HG02981 (cell line): ENCODE results near the gene UBE2Q2.

Experiments used
- ATAC-seq: cut with Tn5 transposase; IDR thresholded peaks from one replicate; pipeline ENCODE4 v1.9.1; 2021; ENCODE audit warnings: mild to moderate bottlenecking, moderate library complexity; ENCODE audit not compliant: unreplicated experiment

The UBE2Q2 gene

DNA sequence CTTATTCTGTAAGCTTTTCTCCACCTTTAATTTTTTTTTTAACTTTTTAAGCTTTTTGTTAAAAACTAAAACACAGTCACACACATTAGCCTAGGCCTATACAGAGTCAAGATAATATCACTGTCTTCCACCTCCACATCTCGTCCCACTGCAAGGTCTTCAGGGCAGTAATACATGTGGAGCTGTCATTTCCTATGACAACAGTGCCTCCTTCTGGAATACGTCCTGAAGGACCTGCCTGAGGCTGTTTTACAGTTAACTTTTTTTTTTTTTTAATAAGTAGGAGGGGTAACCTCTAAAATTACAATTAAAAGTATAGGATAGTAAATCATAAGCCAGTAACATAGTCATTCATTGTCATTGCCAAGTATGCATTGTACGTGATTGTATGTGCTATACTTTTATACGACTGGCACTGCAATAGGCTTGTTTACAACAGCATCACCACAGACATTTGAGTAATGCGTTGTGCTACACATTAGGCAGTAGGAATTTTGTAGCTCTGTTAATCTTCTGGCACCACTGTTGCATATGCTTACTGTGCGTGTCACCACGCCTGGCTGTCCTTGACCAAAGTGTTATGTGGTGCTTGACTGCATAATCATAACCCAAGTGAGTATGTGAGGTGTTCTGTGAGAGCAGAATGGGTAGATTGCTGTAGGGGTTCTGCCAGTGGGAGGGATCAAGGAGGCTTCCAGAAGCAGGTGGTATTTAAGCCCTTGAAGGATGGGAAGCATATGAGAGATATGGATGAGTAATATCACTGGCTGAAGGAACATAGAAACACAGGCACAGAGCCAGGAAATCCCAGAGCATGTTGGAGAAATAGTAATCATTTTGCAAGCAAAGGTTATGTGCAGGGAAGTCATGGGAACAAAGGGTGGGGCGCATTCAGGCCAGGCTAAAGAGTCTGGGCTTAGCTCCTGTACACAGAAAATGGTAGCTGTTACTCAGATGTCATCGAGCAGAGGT, 78.8 kb downstream of the UBE2Q2 start:
- ATAC-seq, result no peak

DNA sequence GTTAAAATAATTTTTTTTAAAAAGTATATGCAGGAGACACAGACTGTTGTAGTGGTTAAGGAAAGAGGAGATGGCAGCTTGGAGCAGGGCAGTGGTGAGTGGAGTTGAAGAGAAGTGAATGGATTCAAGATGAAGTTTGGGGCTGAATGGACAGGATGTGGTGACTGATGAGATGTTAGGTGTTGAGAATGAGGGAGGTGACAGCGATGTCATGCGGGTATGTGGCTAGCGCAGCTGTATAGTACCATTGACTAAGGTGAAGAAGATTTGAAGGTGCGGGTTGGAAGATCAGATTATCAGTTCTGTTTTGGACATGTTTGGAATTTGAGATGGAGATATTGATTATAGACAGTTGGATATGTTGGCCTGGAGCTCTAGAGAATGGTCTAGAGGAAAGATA, 80.5 kb downstream of the UBE2Q2 start:
- no peak for ATAC-seq

DNA sequence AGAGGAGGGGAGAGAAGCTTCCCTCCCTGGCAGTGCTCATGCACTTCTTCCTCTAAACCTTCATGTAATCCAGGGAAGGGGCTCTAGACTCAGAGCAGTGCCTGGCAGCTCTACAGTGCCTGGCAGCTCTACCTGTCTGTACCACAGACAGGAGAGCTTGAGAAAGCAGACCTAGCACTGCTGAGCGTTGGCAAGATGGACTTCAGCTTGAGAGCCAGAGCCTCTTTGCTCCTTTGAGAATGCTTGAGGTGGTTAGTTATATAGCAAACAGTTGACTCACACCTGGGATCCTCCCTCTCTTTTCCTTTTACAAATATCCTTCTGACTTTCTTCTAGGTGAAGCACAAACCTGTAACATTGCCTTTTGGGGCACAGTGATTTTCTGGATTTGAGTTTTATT, 81.3 kb downstream of the UBE2Q2 start:
- ATAC-seq, result no peak

DNA sequence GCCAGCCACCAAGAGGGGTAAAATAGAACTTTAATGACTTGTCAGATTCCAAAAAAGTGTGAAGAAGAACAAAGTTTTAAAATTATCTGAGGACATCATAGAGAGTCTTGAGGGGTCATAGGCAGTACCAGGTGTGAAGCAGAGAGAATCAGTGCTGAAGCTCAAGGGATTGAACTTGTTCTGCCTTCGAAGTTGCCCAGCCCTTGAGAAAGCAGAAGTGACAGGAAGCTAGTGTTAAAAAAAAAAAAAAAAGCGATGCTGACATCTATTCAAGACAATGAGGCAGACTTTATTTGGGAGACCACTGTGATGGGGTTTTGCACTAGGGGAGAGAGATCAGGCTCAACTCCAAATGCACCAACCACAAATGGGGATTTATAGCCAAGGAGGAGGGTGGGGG, 82.2 kb downstream of the UBE2Q2 start:
- no peak for ATAC-seq

DNA sequence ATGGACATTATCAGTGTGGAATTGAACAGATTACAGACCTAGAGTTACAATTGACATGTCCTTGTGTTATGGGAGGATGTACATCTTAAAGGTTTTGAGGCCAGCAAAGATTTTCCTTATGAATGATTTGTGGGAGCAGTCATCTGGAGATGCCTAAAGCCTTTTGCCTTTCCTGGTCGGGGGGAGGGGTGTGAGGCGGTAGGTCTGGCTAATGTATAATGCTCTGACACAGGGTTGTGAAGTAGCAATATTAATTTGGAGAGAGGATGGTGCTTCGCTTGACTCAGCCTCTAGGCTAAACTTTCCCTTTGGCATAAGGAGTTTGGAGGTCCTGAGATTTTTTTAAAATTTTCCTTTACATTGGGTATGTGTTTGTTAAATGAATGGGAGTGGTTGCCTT, 83.7 kb downstream of the UBE2Q2 start:
- ATAC-seq, result no peak

DNA sequence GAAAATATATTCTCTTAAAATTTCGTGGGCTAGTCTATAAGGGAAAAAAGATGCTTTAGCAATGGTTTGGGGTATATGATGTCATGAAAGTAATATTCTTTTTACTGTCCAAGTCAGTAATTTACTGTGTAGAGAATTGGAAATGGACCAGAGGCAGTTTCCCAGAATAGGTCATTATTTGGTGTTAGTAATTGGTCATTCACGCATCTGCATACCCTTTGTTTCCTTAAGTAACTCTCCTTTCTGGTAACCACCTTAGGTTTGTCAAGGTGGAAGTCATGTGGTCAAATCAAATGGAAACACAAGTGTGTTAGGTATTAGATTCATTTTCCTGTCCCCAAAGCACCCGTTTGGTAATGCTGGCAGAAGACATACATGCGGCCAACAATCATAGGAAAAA, 84.4 kb downstream of the UBE2Q2 start:
- no peak for ATAC-seq

DNA sequence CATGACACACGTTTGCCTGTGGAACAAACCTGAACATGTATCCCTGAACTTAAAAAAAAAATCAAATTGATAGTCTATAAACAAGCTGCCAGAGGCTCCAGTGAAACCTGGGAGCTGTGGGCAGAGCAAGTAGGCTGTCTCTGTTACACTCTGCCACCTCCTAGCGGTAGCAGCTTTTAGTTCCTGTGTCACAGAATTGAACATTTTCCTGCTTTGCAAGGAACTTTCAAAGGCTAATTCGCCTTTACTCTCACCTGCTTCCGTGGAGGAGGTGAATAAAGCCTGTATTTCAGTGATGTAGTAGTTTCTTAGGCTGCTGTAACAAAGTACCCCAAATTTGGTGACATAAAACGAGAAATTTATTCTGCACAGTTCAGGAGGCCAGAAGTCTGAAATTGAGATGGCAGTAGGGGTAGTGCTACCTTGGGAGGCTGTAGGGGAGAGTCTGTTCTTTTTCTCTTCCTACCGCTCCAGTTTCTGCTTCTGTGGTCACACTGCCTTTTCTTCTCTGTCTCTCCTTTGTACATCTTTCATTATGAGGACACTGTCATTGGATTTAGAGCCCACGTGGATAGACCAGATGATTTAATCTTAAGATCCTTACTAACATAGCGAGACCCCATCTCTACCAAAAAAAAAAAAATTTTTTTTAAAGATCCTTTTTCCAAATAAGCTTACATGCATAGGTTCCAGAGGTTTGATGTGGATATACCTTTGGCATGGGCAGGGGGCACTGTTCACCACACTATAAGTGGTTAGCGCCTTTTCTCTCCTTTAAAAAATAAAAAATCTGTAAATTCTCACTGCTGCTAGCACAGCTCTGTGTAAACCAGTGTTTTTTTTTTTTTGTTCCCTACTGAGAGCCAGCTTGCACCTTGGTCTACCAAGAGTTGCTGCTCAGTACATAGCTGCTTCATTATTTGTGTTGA, 85.7 kb downstream of the UBE2Q2 start:
- no peak for ATAC-seq

DNA sequence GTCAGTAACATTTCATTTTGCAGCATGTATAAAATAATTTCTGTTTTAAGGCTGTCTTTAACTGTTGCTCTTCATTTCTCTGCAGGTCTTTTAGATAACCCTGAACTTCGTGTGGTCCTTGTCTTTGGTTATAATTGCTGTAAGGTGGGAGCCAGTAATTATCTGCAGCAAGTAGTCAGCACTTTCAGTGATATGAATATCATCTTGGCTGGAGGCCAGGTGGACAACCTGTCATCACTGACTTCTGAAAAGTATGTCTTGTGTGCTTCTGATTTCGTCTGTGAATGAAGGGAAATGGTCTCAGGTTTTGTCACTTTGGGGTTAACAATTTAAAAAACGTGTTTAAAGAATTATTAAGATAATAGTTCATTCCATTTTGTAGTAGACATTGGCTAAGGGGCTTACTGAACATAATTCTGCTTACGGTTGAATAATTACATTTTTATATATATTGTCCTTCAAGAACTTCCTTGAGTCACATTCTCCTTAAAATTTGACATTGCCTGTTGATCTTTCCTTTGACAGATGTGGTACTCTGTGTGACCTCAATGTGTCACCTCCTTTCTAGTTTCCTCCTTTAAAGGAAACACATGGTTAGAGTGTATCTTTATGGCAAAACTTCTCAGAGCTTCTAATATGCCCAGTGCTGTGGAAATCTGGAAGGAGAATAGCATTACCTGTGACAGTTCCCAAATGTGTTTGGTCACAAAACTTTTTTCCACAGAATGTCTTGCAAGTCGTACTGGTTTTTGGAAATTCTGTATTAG, 86.7 kb downstream of the UBE2Q2 start:
- no peak for ATAC-seq

DNA sequence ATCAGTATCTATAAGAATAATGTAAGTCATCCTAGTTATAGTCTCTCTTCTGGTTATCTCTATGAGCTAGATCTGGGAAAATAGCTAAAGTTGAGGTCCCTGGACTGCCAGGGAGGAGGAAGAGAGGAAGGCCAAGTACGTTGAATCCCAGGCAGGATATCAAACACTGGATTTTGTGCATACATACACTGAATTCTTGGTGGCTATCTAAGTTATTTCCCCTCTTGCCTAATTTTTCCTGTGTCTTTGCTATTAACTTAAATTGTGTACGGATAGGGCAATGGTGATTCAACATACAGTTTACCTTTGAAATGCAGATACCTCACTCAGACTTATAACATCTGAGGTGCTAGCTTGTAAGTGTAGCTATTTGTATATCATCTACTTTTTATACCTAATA, 87.6 kb downstream of the UBE2Q2 start:
- ATAC-seq, result no peak

DNA sequence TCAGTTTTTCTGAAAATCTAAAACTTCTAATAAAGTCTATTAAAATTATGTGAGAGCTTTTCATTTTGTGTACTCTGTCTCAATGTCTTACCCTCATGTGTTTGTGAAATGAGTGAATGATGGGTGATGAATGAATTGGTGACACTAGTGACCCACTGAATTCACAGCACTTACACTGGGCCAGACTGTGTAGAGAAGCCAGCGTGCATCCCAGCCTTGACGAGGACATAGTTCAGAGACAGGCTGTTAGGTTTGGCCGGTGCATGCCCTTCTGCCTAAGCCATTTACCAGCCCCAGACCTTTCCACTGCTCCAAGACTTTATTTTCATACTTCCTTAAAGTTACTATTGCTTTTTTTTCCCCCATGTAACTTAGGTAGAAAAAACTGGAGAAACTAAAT, 99.2 kb downstream of the UBE2Q2 start:
- ATAC-seq, result no peak

DNA sequence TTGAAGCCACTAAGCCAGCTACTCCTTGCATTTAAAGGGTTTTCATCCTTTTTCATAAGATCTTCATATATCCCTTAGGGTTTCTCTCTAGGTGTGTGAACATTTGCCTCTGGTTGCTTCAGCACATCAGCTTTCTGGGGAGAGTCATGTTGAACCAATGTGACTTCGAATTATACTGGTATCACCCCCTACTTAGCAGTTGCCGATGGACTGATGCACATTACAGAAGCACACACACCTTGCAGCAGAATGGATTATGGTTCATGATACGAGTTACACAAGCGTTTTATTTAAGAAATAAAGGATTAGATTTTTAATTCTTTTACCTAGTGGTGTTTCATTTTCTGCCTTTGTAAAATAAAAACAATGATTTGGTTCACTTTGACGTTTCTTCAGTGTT, 100.0 kb downstream of the UBE2Q2 start:
- ATAC-seq, result no peak

DNA sequence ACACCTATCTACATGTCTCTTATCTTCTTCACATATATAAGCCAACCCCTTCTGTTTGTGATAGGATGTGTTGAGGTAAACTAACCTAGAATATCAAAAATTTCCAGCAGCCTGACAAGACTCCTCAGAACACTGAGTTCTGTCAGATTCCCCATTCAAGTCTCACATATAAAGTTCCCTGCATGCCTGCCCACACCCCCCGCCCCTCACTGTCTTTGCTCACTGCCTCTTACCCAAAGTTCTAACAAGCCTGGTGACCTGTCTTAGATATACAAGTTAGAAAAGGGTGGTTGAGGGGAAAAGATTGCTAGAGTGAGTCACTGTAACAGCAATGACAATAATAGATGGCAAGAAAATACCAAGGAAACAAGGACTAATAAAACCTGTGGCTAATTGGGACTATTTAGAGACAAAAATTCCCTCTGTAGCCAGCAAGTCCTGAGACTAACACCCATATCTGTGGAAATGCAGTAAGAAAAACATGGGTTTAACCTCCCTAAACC, 100.5 kb downstream of the UBE2Q2 start:
- no peak for ATAC-seq

DNA sequence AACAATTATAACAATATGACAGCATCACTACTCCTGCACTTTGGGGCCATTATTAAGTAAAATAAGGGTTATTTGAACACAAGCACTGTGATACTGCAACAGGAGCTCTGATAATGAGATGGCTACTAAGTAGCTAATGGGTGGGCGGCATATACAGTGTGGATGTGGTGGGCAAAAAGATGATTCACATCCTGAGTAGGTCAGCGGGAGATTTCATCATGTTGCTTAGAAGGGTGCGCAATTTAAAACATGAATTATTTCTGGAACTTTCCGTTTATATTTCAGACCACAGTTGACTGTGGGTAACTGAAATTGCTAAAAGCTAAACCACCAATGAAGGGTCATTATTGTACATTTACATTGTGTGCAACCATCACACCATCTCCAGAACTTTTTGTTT, 102.7 kb downstream of the UBE2Q2 start:
- no peak for ATAC-seq

DNA sequence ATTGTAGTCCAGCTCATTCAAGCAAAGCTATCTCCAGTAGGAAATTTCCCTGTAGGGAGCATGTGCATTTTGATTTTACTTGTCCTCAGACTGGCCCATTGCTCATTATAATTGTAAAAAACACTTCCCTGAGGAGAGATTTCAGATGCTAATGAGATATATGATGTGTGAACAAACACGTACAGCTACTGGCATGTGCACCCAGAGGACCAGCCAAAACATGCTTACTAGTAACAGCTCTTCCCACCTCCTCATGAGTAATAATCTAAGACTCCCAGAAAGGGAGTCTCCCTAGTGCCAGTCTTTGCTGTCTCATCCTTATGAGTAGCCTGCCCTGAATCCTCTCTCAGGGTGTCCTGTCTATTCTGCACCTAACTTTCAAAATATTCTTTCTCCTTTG, 103.8 kb downstream of the UBE2Q2 start:
- no peak for ATAC-seq

DNA sequence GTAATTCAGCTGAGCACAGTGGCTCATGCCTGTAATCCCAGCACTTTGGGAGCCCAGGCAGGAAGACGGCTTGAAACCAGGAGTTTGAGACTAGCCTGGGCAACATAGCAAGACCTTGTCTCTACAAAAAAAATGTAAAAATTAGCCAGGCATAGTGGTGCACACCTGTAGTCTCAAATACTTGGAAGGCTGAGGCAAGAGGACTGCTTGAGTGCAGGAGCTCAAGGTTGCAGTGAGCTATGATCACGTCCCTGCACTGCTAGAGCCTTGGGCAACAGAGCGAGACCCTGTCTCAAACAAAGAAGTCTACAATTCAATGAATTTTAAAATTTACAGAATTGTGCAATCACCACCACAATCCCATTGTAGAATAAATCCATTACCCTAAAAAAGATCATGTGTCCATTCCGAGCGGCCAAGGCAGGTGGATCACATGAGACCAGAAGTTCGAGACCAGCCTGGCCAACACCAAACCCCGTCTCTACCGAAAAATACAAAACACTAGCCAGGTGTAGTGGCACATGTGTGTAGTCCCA, 105.6 kb downstream of the UBE2Q2 start:
- no peak for ATAC-seq
